ENCODE results near the gene CFAP52.

CFAP52 gene

DNA sequence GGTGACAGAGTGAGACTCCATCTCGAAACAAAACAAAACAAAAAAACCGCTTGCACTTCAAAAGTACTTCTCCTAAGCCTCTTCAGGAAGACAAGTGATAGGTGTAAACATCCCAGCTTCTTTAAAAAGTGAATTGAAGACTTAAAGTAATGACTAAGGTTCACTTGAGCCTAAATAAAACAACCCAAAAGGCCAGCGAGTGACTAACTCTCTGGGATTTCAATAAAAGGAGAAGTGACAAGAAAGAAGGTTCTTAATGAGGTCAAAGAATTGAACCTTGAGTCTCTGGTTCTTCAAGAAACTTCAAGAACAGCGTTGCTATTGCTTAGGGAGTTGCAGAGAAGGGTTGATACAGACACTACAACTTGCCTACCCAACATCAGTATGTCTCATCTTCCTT, 43.0 kb upstream of the CFAP52 start:
- no peak for TF ChIP-seq CTCF (IDR thresholded peaks at IDR 0.05; ENCODE audit: borderline replicate concordance, control extremely low read depth, extremely low read depth, insufficient read depth, missing control alignments)

DNA sequence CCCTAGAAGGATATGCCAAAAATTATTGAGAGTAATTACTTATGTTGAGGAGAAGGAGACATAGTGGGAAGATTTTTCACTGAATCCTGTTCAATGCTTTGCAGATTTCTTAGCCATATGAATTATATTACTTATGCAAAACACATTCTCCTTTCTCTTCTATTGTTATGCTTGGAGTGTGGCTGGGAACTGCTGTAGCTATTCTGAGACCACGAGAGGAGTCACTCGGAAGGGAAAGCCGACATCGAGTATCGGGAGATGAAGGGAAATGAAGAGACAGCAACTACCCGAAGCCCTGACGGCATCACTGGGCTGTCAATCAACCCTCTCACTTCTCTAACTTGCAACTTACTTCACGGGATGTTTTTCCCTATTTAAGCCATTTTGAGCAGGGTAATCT, 40.4 kb upstream of the CFAP52 start:
- no peak for DNase-seq (ENCODE audit: low spot score)
- no peak for TF ChIP-seq CTCF (IDR thresholded peaks at IDR 0.05; ENCODE audit: borderline replicate concordance, control extremely low read depth, extremely low read depth, insufficient read depth, missing control alignments)
- in situ Hi-C loops (cut with MboI; ENCODE audit: low sequenced_read_pairs, unreplicated experiment) = loop anchor here (25.0 kb wide), 1 partner anchor 524 kb away; the partner anchor contains the start of gene NTN1

More for the DNA sequence above, 43.0 kb upstream of the CFAP52 start:
- in situ Hi-C loops (cut with MboI; ENCODE audit: low sequenced_read_pairs, unreplicated experiment) = loop anchor here (25.0 kb wide), 1 partner anchor 521 kb away; the partner anchor contains the start of gene NTN1
- no peak for DNase-seq (ENCODE audit: low spot score)

GRCh38 chr17:9537177-9537776, 39.2 kb upstream of the CFAP52 start:
- in situ Hi-C loops (cut with MboI; ENCODE audit: low sequenced_read_pairs, unreplicated experiment) = loop anchor here (25.0 kb wide), 1 partner anchor 525 kb away; the partner anchor contains the start of gene NTN1
- no peak for DNase-seq (ENCODE audit: low spot score)
- no peak for TF ChIP-seq CTCF (IDR thresholded peaks at IDR 0.05; ENCODE audit: borderline replicate concordance, control extremely low read depth, extremely low read depth, insufficient read depth, missing control alignments)

GRCh38 chr17:9538626-9539025, 37.8 kb upstream of the CFAP52 start:
- no peak for DNase-seq (ENCODE audit: low spot score)
- TF ChIP-seq CTCF (IDR thresholded peaks at IDR 0.05; ENCODE audit: borderline replicate concordance, control extremely low read depth, extremely low read depth, insufficient read depth, missing control alignments) = no peak
- in situ Hi-C loops (cut with MboI; ENCODE audit: low sequenced_read_pairs, unreplicated experiment) = loop anchor here (25.0 kb wide), 1 partner anchor 526 kb away; the partner anchor contains the start of gene NTN1

- DNase-seq (ENCODE audit: low spot score) = no peak
- in situ Hi-C loops (cut with MboI; ENCODE audit: low sequenced_read_pairs, unreplicated experiment) = loop anchor here (25.0 kb wide), 1 partner anchor 529 kb away; the partner anchor contains the start of gene NTN1
- no peak for TF ChIP-seq CTCF (IDR thresholded peaks at IDR 0.05; ENCODE audit: borderline replicate concordance, control extremely low read depth, extremely low read depth, insufficient read depth, missing control alignments)
Measured at GRCh38 chr17:9541718-9542117, 34.7 kb upstream of the CFAP52 start.

DNA sequence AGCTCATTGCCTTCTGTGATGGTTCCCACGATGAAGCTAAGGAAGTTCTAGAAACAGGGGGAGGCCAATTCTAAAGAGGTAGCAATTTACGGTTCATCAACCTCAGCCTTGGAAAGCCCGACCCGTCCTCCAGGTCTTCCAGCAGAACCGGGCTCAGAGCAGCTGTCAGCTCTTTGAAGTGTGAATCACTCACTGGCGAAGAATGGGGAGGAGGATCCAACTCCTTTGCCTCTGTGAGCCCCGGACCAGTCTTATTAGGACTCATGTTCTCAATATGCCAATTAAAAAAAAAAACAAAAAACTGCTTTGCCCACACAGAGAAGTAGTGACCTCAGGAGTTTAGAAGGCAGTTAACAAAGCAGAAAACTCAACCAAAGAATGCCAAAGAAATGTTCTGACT, 32.2 kb upstream of the CFAP52 start:
- DNase-seq (ENCODE audit: low spot score) = no peak
- in situ Hi-C loops (cut with MboI; ENCODE audit: low sequenced_read_pairs, unreplicated experiment) = loop anchor here (25.0 kb wide), 1 partner anchor 532 kb away; the partner anchor contains the start of gene NTN1
- no peak for TF ChIP-seq CTCF (IDR thresholded peaks at IDR 0.05; ENCODE audit: borderline replicate concordance, control extremely low read depth, extremely low read depth, insufficient read depth, missing control alignments)

Measured in GM13976 (cell line).